Measurements from ENCODE around the gene CRTAC1. TPM values are rescaled to one million over a fixed set of nuclear protein-coding genes. Genes with fewer than 3 reads are reported as not detected.

CRTAC1 gene
- total RNA-seq, 4 donors from 2014 or later: 1.4 to 3.5 (median 2.3) TPM

DNA sequence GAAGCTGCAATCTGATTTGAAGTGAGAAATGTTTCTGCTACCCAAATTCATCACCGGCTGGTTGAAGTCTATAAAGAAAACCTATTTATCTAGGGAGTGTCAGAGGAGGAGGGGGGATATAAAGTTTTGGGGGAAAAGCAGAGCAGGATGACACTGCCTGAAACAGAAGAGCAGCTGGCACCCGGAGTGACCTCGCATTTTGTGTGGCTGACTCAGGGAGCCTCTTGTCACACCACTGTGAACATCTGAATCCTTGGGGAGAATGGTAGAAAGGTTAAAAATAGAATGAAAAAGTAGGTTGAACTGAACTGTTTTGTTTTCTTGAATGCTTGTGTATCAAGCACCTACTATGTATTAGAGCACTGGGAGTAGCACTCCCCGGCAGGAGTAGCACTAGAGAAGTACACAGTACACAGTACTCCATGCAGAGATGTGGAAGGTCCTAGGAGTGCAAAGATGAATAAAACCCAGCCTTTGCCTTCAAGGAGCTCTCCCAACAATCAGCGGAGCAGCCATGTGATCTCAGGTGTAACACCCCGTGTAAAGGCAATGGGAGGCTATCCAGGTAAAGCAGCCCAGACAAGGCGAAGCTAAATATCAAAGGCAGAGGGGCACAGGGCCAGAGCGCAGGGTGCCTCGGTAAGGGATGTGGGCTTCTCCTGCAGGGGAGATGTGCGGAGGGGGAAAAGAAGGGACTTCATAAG lies 13.5 kb downstream of the CRTAC1 start:
- intact Hi-C loops (cut with DNase I; ENCODE audit: low total_unique reads): no loop called here
- 91 to 92% methylated on average over 10 of the region's 10 CpGs for WGBS, 2 donors
- no peak overlapping the region for H3K4me3 ChIP-seq (ENCODE audit: low read depth, poor library complexity, severe bottlenecking)
- TF ChIP-seq POLR2A (IDR thresholded peaks at IDR 0.05): no peak
- TF ChIP-seq, protein P1, sequence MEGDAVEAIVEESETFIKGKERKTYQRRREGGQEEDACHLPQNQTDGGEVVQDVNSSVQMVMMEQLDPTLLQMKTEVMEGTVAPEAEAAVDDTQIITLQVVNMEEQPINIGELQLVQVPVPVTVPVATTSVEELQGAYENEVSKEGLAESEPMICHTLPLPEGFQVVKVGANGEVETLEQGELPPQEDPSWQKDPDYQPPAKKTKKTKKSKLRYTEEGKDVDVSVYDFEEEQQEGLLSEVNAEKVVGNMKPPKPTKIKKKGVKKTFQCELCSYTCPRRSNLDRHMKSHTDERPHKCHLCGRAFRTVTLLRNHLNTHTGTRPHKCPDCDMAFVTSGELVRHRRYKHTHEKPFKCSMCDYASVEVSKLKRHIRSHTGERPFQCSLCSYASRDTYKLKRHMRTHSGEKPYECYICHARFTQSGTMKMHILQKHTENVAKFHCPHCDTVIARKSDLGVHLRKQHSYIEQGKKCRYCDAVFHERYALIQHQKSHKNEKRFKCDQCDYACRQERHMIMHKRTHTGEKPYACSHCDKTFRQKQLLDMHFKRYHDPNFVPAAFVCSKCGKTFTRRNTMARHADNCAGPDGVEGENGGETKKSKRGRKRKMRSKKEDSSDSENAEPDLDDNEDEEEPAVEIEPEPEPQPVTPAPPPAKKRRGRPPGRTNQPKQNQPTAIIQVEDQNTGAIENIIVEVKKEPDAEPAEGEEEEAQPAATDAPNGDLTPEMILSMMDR (IDR thresholded peaks at IDR 0.05): no peak
- peak in 1 of 2 donors; percentile 57 for DNase-seq (ENCODE audit: low spot score in 2 of 2)

DNA sequence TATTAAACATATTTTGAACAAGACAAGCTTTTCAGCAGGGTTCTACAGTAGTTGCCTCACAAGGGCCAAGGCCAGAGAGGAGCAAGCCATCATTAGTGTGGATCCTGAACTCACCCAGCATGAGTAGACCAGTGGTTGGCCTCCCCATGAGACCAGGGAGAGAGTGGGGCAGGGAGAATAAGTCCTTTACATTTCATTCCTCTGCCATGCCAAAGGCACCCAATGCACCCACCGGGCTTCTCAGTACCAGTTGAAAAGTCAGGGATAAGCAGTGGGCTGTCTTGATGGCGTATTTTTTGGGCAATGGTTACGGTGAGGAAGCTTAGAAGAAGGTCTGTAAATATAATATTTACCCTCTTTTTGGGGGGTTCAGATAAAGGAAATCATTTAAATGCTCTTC lies 16.6 kb downstream of the CRTAC1 start:
- no peak overlapping the region for H3K4me3 ChIP-seq (ENCODE audit: low read depth, poor library complexity, severe bottlenecking)
- TF ChIP-seq, protein P1 (IDR thresholded peaks at IDR 0.05): no peak
- no peak for TF ChIP-seq POLR2A (IDR thresholded peaks at IDR 0.05)
- peak in 1 of 2 donors; percentile 62 for DNase-seq (ENCODE audit: low spot score in 2 of 2)
- intact Hi-C loops (cut with DNase I; ENCODE audit: low total_unique reads): no loop called here
- 81 to 91% methylated on average over 3 of the region's 3 CpGs for WGBS, 2 donors

DNA sequence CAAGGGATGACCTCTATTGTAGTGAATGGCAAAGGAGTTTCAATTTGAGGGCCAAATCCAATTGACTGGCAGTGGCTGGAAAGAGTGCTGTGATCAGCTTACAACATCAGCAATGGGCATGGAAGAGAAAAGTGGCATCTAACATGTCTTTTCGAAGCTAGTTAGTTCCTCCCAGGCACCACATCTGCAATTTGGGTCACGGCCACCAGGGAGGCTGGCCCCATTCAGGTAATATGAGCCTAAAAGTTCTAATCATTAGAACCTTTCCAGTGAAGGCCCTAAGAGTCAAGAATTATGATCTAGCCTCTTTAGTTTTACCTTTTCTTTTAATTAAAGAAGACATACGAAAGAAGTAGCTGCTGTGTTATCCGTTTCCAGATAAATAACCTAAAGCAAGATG lies 17.3 kb downstream of the CRTAC1 start:
- peak in 1 of 2 donors; percentile 3 for DNase-seq (ENCODE audit: low spot score in 2 of 2)
- TF ChIP-seq POLR2A (IDR thresholded peaks at IDR 0.05): no peak
- TF ChIP-seq, protein P1 (IDR thresholded peaks at IDR 0.05): no peak
- WGBS, 2 donors: 73 to 75% methylated on average over 4 of the region's 4 CpGs
- no peak overlapping the region for H3K4me3 ChIP-seq (ENCODE audit: low read depth, poor library complexity, severe bottlenecking)
- intact Hi-C loops (cut with DNase I; ENCODE audit: low total_unique reads): no loop called here

DNA sequence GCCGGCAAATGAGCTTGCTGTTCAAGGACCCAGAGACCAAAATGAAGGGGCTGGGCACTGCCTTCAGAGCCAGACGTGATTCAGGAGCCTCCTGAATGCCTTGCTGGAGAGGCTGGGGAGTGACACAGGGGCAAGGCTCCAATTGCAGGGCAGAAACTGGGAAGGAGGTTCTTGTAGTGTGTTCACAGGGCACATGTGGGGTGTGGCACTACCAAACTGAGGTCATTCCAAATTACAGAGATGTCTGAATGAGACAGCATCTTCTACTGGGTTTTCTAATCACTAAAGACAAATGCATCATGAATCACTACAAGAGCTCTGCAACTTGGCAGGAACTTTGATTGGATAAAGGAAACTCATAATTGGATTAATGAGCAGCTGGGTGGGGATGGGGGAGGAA lies 17.8 kb downstream of the CRTAC1 start:
- no peak overlapping the region for H3K4me3 ChIP-seq (ENCODE audit: low read depth, poor library complexity, severe bottlenecking)
- TF ChIP-seq, protein P1 (IDR thresholded peaks at IDR 0.05): no peak
- TF ChIP-seq POLR2A (IDR thresholded peaks at IDR 0.05): no peak
- intact Hi-C loops (cut with DNase I; ENCODE audit: low total_unique reads): no loop called here
- 8 to 18% methylated on average over 2 of the region's 2 CpGs for WGBS, 2 donors
- peak in 1 of 2 donors; percentile 6 for DNase-seq (ENCODE audit: low spot score in 2 of 2)

DNA sequence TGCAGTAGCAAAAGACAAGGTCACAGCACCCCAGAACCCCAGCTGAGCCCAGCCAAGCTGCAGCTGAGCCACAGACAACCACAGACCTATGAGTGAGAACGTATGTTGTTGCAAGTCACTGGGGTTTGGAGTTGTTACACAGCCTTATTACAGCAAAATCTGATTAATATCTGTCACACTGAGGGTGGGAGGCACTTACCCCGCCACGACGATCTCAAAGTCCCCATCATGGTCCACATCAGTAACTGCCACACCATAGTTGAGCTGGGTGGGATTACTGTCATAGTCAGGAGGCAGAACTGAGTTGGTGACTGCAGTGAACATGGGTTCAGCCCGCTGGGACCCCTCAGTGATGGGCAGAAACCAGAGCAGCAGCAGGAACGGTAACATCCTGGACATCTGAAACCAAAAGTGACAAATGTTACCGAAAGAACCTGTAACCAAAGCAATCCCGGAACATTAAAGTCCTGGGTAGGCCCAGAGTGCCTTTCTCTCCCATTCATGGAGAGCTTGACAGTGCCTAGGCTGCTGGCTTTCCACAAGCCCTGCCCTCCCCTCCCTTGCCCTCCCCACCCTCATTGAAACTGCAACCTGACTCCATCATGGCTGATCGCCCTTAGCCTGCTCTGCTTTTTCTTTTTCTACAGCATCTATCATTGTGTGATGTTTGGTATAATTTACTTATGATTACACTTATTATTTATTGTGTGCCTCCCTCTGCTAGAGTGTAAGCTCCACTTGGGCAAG lies 19.3 kb downstream of the CRTAC1 start:
- H3K4me3 ChIP-seq (ENCODE audit: low read depth, poor library complexity, severe bottlenecking): no peak overlapping the region
- peak in 1 of 2 donors; percentile 60 for DNase-seq (ENCODE audit: low spot score in 2 of 2)
- TF ChIP-seq, protein P1 (IDR thresholded peaks at IDR 0.05): no peak
- TF ChIP-seq POLR2A (IDR thresholded peaks at IDR 0.05): no peak
- WGBS, 2 donors: 70 to 82% methylated on average over 9 of the region's 9 CpGs
- intact Hi-C loops (cut with DNase I; ENCODE audit: low total_unique reads): no loop called here

Data from lower leg skin (tissue), 4 donors.